ENCODE data around the gene UBL4B. TPM values are rescaled to one million over a fixed set of nuclear protein-coding genes. Genes with fewer than 3 reads are reported as not detected.

UBL4B gene
- total RNA-seq, 4 donors from 2014 or later = 0.16 TPM; not detected in 3

DNA sequence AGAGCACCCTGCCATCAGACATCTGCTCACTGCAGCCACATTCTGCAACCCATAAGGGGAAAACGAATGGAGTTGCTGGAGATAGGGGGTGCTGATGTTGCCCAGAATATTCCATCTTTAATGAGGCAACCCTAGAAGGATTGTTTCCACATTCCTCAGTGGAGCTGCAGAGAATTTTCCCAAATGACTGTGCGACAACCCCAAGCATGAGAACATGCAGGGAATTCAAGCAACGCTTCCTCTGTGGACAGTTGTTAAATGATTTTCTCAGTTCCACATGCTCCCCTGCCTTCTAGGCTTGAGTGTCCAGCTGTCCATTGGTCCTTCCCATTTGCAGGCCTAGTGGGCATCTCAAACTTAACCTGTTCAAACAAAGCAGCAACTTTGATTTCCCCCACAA lies 20.5 kb upstream of the UBL4B start:
- in situ Hi-C loops (cut with MboI; ENCODE audit: low sequenced_read_pairs in 4 of 4) (no loop called here), intact Hi-C loops (cut with DNase I; ENCODE audit: low total_unique reads) (no loop called here)
- DNase-seq = no peak
- peaks cover 0 to 6% (median 5%) of the 10 kb centered on the region in 3 donors for H3K27me3 ChIP-seq
- no peak overlapping the region for H3K4me3 ChIP-seq
- ATAC-seq = no peak
- no peaks in the 10 kb centered on the region for H3K9me3 ChIP-seq
- H3K36me3 ChIP-seq = no peaks in the 10 kb centered on the region
- no peak overlapping the region for H3K27ac ChIP-seq
- no peak for TF ChIP-seq POLR2A (IDR thresholded peaks at IDR 0.05)
- TF ChIP-seq, protein P1, sequence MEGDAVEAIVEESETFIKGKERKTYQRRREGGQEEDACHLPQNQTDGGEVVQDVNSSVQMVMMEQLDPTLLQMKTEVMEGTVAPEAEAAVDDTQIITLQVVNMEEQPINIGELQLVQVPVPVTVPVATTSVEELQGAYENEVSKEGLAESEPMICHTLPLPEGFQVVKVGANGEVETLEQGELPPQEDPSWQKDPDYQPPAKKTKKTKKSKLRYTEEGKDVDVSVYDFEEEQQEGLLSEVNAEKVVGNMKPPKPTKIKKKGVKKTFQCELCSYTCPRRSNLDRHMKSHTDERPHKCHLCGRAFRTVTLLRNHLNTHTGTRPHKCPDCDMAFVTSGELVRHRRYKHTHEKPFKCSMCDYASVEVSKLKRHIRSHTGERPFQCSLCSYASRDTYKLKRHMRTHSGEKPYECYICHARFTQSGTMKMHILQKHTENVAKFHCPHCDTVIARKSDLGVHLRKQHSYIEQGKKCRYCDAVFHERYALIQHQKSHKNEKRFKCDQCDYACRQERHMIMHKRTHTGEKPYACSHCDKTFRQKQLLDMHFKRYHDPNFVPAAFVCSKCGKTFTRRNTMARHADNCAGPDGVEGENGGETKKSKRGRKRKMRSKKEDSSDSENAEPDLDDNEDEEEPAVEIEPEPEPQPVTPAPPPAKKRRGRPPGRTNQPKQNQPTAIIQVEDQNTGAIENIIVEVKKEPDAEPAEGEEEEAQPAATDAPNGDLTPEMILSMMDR (IDR thresholded peaks at IDR 0.05 in 4 of 5, conservative IDR thresholded peaks at IDR 0.05 in 1 of 5) = no peak
- H3K4me1 ChIP-seq = no peaks in the 10 kb centered on the region

DNA sequence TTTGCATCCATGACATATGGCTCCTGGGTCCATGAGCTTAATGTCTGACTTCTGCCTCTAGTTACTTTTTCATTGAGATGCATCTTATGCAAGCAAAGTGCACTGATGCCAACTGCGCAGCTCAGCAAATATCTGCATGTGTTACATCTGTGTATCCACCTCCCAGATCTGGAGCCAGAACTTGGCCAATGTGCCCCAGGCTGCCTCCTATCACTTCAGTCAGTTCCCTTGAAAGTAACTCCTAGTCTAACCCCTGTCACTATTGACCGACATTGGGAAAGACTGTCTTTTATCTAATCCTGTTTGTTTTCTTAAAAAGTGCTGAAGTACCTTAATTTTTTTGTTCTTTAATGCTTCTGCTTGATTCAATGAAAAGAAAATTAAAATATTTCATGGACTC lies 19.3 kb upstream of the UBL4B start:
- intact Hi-C loops (cut with DNase I; ENCODE audit: low total_unique reads) (no loop called here), in situ Hi-C loops (cut with MboI; ENCODE audit: low sequenced_read_pairs in 4 of 4) (no loop called here)
- no peak for TF ChIP-seq POLR2A (IDR thresholded peaks at IDR 0.05)
- TF ChIP-seq, protein P1 (IDR thresholded peaks at IDR 0.05 in 4 of 5, conservative IDR thresholded peaks at IDR 0.05 in 1 of 5) = no peak
- H3K4me1 ChIP-seq = no peaks in the 10 kb centered on the region
- H3K36me3 ChIP-seq = no peaks in the 10 kb centered on the region
- H3K9me3 ChIP-seq = no peaks in the 10 kb centered on the region
- H3K4me3 ChIP-seq = no peak overlapping the region
- H3K27me3 ChIP-seq = no peaks in the 10 kb centered on the region
- no peak for ATAC-seq
- no peak for DNase-seq
- no peak overlapping the region for H3K27ac ChIP-seq

- H3K36me3 ChIP-seq = no peaks in the 10 kb centered on the region
- no peaks in the 10 kb centered on the region for H3K9me3 ChIP-seq
- no peak for ATAC-seq
- no peak overlapping the region for H3K27ac ChIP-seq
- no peak overlapping the region for H3K4me3 ChIP-seq
- intact Hi-C loops (cut with DNase I; ENCODE audit: low total_unique reads) = no loop called here
- TF ChIP-seq POLR2A (IDR thresholded peaks at IDR 0.05) = no peak
- TF ChIP-seq, protein P1 (IDR thresholded peaks at IDR 0.05 in 4 of 5, conservative IDR thresholded peaks at IDR 0.05 in 1 of 5) = no peak
- H3K27me3 ChIP-seq = no peaks in the 10 kb centered on the region
- no peaks in the 10 kb centered on the region for H3K4me1 ChIP-seq
- in situ Hi-C loops (cut with MboI; ENCODE audit: low sequenced_read_pairs in 4 of 4) = no loop called here
- DNase-seq = no peak
Observed at GRCh38 chr1:110094931-110095654, 17.1 kb upstream of the UBL4B start.

DNA sequence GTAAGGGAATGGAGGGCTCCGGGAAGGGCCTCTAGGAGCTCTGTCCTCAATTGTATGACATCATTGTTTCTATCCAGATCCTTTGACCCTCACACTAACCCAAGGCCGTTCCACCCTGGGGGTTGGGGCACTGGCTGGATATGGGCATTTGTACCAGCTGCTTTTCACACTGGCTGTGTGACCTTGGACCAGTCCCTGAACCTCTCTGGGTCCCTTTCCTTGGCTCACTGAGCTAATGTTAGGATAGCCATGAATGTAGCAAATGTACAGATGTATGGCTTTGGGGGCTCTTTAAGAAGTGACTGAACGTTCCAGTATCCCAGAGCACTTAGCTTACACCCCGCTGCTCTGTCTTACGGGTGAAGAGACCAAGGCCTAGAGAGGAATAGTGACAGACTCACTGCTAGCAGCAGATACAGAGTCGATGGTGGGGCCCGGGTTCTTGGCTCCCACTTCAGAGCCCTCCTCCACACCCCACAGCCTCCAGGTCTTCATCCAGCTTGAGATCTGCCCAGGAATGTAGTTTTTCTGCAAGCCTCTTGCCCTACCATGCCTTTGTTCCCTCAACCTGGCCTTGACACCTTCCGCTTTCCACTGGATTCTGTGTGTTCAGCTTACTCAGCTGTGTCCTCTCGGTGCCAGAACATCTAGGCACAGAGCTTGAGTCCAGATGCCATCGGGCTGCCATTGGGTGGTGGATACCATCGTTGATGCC lies 14.6 kb upstream of the UBL4B start:
- Histone ChIP-seq H3K9me3 (no peaks in the 10 kb centered on the region), H3K27ac (no peak overlapping the region), H3K36me3 (no peaks in the 10 kb centered on the region), H3K4me3 (no peak overlapping the region), H3K4me1 (no peaks in the 10 kb centered on the region), H3K27me3 (no peaks in the 10 kb centered on the region)
- TF ChIP-seq POLR2A (IDR thresholded peaks at IDR 0.05) = no peak
- TF ChIP-seq, protein P1 (IDR thresholded peaks at IDR 0.05 in 4 of 5, conservative IDR thresholded peaks at IDR 0.05 in 1 of 5) = no peak
- intact Hi-C loops (cut with DNase I; ENCODE audit: low total_unique reads) = no loop called here
- DNase-seq (no peak), ATAC-seq (no peak)
- in situ Hi-C loops (cut with MboI; ENCODE audit: low sequenced_read_pairs in 4 of 4) = no loop called here

All from gastrocnemius medialis (tissue), 4 donors.